Calu3 (cell line): ENCODE data around the gene ATG16L1. TPM values are rescaled to one million over a fixed set of nuclear protein-coding genes. Genes with fewer than 3 reads are reported as not detected.
A peak's percentile ranks its signal among the peaks of the same experiment; 100 is the strongest.

ENCODE experiments used
- Bru-seq: library from RNA; stranded (reverse); fragments of 400-500 nt; gene quantifications from one replicate; lab custom pipeline; 2021; lab: Mats Ljungman, UMichigan
- BruChase-seq, 2 experiments: library from RNA; stranded (reverse); fragments of 400-500 nt; gene quantifications; one replicate each; lab custom pipeline; 2021; lab: Mats Ljungman, UMichigan
- BruUV-seq: library from RNA; stranded (reverse); fragments of 400-500 nt; replicated peaks from 2 replicates; lab custom pipeline; 2021; lab: Mats Ljungman, UMichigan
- CTCF ChIA-PET: fragments of 300-600 bp; sonication (Branson Sonifier 250); formaldehyde crosslinking; loops from one replicate; lab custom pipeline; 2022; ENCODE audit warnings: antibody characterized with exemption; lab: Charles Lee
- DNase-seq: peaks from one replicate; pipeline ENCODE4 v3.0.0; 2022
- H3K27ac Mint-ChIP-seq: one replicate; pipeline ENCODE4 v1.8.0; 2022; ENCODE audit warnings: mixed read lengths; ENCODE audit not compliant: unreplicated experiment
- H3K27me3 Mint-ChIP-seq: one replicate; pipeline ENCODE4 v1.8.0; 2022; ENCODE audit warnings: mixed read lengths; ENCODE audit not compliant: unreplicated experiment
- H3K36me3 Mint-ChIP-seq: one replicate; pipeline ENCODE4 v1.8.0; 2022; ENCODE audit warnings: mild to moderate bottlenecking, moderate library complexity, mixed read lengths; ENCODE audit not compliant: insufficient read depth, unreplicated experiment
- H3K4me1 Mint-ChIP-seq: one replicate; pipeline ENCODE4 v1.8.0; 2022; ENCODE audit warnings: mild to moderate bottlenecking, low read depth, mixed read lengths; ENCODE audit not compliant: unreplicated experiment
- H3K4me3 Mint-ChIP-seq: one replicate; pipeline ENCODE4 v1.8.0; 2022; ENCODE audit warnings: mild to moderate bottlenecking, low read depth, moderate library complexity, mixed read lengths; ENCODE audit not compliant: unreplicated experiment
- H3K9me3 Mint-ChIP-seq: one replicate; pipeline ENCODE4 v1.8.0; 2022; ENCODE audit warnings: low read depth, mixed read lengths; ENCODE audit not compliant: unreplicated experiment
- intact Hi-C: fragments of 100-400 bp; cut with micrococcal nuclease; formaldehyde crosslinking; loops from one replicate; pipeline ENCODE4 v1.10.0; 2022; ENCODE audit not compliant: unreplicated experiment
- long read RNA-seq: library from polyadenylated mRNA; stranded (forward); transcript quantifications from one replicate; pipeline ENCODE4 v2.0.0, GENCODE V29; 2022
- total RNA-seq: library from RNA; stranded (reverse); gene quantifications from 2 replicates; pipeline ENCODE4 v1.2.3, GENCODE V29; 2022
- TF ChIP-seq, protein P1 (sequence below): fragments of 200-600 bp; IDR thresholded peaks from one replicate; pipeline ENCODE4 v1.8.0; 2022; ENCODE audit warnings: antibody characterized with exemption; ENCODE audit not compliant: unreplicated experiment

ATG16L1 gene
- total RNA-seq (45.0 and 47.6 TPM in 2 replicates), Bru-seq, nascent RNA (percentile 89 among the genes with signal in this experiment), BruChase-seq, experiment 1, labeled RNA remaining after a 6-hour chase (percentile 77 among the genes with signal in this experiment), BruChase-seq, experiment 2, labeled RNA remaining after a 2-hour chase (percentile 82 among the genes with signal in this experiment)
- long read RNA-seq, transcript ATG16L1-205 (17 exons, 3,213 nt) = minor isoform, 8 of 29 reads
- long read RNA-seq, transcript ATG16L1-203 (18 exons, 3,405 nt) = major isoform, 11 of 29 reads
- long read RNA-seq, partial matches to known transcripts = 1 of 29 reads
- long read RNA-seq, other reads (novel, unspliced or antisense) = 7 of 29 reads

DNA sequence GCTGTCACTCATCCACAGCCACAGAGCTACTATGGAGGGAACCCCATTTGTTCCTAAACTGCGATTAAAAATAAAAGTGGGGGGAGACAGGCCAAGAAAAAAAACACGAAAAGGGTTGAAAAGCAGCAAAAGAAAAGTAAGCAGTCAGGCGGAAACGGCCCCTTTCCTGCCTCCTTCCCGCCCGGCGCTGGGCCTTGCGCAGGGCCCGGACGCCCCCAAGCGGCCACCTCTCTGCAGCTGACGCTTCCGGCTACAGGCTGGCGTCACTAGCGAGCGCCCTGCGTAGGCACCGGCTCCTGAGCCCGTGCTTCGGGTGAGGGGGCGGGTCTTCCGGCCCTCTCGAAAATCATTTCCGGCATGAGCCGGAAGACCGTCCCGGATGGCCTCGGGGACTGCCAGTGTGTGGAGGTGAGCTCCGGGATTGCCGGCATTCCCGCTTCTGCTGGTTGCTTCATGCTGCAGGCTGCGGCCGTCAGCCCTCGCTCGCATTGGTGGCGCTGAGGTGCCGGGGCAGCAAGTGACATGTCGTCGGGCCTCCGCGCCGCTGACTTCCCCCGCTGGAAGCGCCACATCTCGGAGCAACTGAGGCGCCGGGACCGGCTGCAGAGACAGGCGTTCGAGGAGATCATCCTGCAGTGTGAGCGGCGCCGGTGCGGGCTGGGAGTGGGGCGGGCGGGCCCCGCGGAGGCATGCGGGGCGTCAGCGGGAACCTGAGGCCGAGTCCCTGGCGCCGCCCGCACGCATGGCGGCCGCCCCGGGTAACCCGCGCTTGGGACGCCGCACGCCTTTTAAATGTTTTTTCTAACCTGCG is at the start of gene ATG16L1:
ATG16L1 (plus strand) TSS at position 368 of the 811 bp plus-strand sequence; CDS start at position 523, 155 bp downstream.
- no peaks in the 10 kb centered on the region for H3K27me3 Mint-ChIP-seq
- BruUV-seq = no TSS peak
- H3K4me1 Mint-ChIP-seq = peaks cover 48% of the 10 kb centered on the region
- no peaks in the 10 kb centered on the region for H3K9me3 Mint-ChIP-seq
- CTCF ChIA-PET = interaction anchor here (0.8 to 1.2 kb wide), 4 partner anchors 150 to 361 kb away, joined by 3 to 4 read pairs (median 3); no protein-coding TSS in a partner anchor
- H3K36me3 Mint-ChIP-seq = peaks cover 31% of the 10 kb centered on the region
- intact Hi-C loops = loop anchor here (1.0 to 10.0 kb wide), 3 partner anchors 271 to 637 kb away; no protein-coding TSS in a partner anchor
- peak within 1 kb of the TSS; percentile 81 for H3K4me3 Mint-ChIP-seq
- TF ChIP-seq, protein P1, sequence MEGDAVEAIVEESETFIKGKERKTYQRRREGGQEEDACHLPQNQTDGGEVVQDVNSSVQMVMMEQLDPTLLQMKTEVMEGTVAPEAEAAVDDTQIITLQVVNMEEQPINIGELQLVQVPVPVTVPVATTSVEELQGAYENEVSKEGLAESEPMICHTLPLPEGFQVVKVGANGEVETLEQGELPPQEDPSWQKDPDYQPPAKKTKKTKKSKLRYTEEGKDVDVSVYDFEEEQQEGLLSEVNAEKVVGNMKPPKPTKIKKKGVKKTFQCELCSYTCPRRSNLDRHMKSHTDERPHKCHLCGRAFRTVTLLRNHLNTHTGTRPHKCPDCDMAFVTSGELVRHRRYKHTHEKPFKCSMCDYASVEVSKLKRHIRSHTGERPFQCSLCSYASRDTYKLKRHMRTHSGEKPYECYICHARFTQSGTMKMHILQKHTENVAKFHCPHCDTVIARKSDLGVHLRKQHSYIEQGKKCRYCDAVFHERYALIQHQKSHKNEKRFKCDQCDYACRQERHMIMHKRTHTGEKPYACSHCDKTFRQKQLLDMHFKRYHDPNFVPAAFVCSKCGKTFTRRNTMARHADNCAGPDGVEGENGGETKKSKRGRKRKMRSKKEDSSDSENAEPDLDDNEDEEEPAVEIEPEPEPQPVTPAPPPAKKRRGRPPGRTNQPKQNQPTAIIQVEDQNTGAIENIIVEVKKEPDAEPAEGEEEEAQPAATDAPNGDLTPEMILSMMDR = peak; percentile 84
- peak within 1 kb of the TSS; percentile 82 for H3K27ac Mint-ChIP-seq
- DNase-seq = peak; percentile 97

DNA sequence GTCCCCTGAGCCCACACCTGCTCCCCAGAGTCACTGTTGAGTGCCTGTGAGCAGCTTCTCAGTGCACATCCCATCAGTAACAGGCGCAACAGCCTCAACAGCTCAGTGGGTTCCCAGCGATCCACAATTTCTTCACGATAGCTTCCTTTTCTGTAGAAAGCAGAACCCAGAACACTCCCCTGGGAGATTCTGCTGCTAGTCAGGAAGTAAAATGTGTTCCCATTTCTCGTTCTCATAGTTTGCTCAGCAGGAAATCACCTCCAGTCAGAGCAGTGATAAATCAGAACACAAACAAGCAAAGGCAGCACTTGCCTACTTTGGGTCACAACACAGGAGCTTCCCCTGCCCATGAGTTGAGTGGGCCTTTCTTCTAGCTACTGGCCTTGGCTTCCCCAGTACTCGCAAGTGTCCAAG is 48.9 kb upstream of the ATG16L1 start:
- DNase-seq = no peak
- Mint-ChIP-seq H3K36me3 (no peaks in the 10 kb centered on the region), H3K9me3 (peaks cover 3% of the 10 kb centered on the region), H3K4me1 (no peaks in the 10 kb centered on the region), H3K27ac (no peak overlapping the region), H3K27me3 (peaks cover 27% of the 10 kb centered on the region), H3K4me3 (no peak overlapping the region)
- intact Hi-C loops = no loop called here
- TF ChIP-seq, protein P1 = no peak
- BruUV-seq = no TSS peak
- CTCF ChIA-PET = no interaction called here

DNA sequence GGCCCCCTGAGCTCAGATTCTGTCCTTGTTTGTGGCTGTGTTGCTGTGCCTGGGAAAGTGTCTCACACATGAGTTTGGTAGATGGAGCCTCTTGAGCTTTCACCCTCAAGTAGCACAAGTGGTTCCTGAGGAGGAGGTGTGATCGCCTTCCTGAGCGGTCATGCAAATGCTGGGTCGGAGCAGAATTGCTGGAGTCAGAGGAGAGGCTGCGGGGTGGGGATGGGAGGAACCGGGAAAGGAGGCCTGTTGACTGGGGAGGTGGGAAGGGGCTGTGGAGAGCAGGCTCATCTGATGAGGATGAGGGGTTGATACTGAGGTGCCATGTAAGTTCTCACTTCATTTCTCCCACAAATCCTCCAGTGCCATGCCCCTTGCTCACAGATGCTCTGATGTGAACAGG is 48.4 kb upstream of the ATG16L1 start:
- DNase-seq = no peak
- H3K27ac Mint-ChIP-seq = no peak overlapping the region
- CTCF ChIA-PET = no interaction called here
- BruUV-seq = no TSS peak
- H3K9me3 Mint-ChIP-seq = peaks cover 3% of the 10 kb centered on the region
- no peak overlapping the region for H3K4me3 Mint-ChIP-seq
- H3K4me1 Mint-ChIP-seq = peaks cover 5% of the 10 kb centered on the region
- no peaks in the 10 kb centered on the region for H3K36me3 Mint-ChIP-seq
- intact Hi-C loops = no loop called here
- TF ChIP-seq, protein P1 = no peak
- peaks cover 22% of the 10 kb centered on the region for H3K27me3 Mint-ChIP-seq

DNA sequence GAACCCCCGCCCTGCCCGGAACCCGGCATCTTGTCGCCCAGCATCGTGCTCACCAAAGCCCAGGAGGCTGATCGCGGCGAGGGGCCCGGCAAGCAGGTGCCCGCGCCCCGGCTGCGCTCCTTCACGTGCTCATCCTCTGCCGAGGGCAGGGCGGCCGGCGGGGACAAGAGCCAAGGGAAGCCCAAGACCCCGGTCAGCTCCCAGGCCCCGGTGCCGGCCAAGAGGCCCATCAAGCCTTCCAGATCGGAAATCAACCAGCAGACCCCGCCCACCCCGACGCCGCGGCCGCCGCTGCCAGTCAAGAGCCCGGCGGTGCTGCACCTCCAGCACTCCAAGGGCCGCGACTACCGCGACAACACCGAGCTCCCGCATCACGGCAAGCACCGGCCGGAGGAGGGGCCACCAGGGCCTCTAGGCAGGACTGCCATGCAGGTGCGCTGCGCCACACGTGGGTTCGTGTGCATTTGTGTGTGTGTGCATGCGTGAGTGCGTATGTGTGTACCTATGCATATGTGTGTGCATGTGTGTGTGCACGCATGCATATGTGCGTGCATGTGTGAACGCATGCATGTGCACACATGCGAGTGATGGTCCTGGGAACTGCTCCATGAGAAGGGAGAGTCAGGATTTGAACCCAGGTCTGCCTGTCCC is 47.1 kb upstream of the ATG16L1 start:
- DNase-seq = no peak
- Mint-ChIP-seq H3K4me1 (peaks cover 18% of the 10 kb centered on the region), H3K27me3 (peaks cover 20% of the 10 kb centered on the region), H3K27ac (no peak overlapping the region), H3K36me3 (no peaks in the 10 kb centered on the region), H3K9me3 (peaks cover 3% of the 10 kb centered on the region), H3K4me3 (no peak overlapping the region)
- TF ChIP-seq, protein P1 = no peak
- intact Hi-C loops = no loop called here
- CTCF ChIA-PET = no interaction called here
- BruUV-seq = no TSS peak
